ENCODE measurements around the gene FEM1B.

The FEM1B gene

DNA sequence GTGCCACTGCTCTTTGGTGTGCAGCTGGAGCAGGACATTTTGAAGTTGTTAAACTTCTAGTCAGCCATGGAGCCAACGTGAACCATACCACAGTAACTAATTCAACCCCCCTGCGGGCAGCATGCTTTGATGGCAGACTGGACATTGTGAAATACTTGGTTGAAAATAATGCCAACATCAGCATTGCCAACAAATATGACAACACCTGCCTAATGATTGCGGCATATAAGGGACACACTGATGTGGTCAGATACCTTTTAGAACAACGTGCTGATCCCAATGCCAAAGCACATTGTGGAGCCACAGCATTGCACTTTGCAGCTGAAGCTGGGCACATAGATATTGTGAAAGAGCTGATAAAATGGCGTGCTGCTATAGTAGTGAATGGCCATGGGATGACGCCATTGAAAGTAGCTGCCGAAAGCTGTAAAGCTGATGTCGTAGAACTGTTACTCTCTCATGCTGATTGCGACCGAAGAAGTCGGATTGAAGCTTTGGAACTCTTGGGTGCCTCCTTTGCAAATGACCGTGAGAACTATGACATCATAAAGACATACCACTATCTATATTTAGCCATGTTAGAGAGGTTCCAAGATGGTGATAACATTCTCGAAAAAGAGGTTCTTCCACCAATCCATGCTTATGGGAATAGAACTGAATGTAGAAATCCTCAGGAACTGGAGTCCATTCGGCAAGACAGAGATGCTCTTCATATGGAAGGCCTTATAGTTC lies 12.2 kb downstream of the FEM1B start:
- Histone ChIP-seq H3K4me3 (ENCODE audit: low read length) (no peak overlapping the region), H3K4me1 (ENCODE audit: insufficient read depth, low read length) (peaks cover 26% of the 10 kb centered on the region), H3K36me3 (ENCODE audit: insufficient read depth, low read depth, low read length) (peaks cover 57% of the 10 kb centered on the region)

DNA sequence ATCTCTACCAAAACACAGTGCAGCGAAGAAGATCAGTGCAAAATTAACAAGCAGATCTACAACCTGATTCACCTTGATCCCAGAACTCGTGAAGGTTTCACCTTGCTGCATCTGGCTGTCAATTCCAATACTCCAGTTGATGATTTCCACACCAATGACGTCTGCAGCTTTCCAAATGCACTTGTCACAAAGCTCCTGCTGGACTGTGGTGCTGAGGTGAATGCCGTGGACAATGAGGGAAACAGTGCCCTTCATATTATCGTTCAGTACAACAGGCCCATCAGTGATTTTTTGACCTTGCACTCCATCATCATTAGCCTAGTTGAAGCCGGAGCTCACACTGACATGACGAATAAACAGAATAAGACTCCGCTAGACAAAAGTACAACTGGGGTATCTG lies 13.2 kb downstream of the FEM1B start:
- peaks cover 50% of the 10 kb centered on the region for H3K36me3 ChIP-seq (ENCODE audit: insufficient read depth, low read depth, low read length)

More for the DNA sequence above, 12.2 kb downstream of the FEM1B start:
- no peaks in the 10 kb centered on the region for H3K27me3 ChIP-seq (ENCODE audit: insufficient read depth, low read length)
- no peak overlapping the region for H3K9ac ChIP-seq (ENCODE audit: low read depth, low read length)
- no peak overlapping the region for H3K27ac ChIP-seq (ENCODE audit: low read length)
- H3K9me3 ChIP-seq (ENCODE audit: insufficient read depth, low read depth, low read length) = no peaks in the 10 kb centered on the region

DNA sequence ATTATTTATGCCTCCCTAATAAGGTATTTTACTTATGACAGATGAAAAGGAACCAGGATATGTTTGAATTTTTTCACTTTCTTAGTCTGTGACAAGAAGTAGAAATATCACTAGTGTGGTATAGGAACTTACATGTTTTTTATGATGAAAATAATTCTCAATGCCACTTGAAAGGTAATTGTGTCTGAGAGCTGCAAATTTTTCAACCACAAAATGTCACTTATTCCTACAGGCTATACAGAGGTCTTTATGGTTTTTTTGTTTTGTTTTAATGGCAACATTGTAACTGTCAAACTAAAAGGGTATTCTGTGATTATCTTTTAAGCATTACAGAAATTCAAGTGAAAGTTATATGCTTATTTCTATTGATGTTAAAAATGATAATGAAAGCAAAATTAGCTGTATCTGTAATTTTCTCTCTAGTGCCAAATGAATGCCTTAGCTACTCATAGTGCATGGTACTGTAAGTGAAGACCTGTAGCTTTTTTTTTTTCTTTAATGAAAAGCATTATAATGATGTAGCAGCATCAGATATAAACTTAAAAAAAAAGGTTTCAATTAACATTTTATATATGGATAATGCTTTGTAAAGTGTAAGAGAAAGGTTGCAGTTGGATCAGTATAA lies 14.7 kb downstream of the FEM1B start:
- no peaks in the 10 kb centered on the region for H3K27me3 ChIP-seq (ENCODE audit: insufficient read depth, low read length)
- peaks cover 45% of the 10 kb centered on the region for H3K36me3 ChIP-seq (ENCODE audit: insufficient read depth, low read depth, low read length)
- H3K4me3 ChIP-seq (ENCODE audit: low read length) = no peak overlapping the region
- H3K9ac ChIP-seq (ENCODE audit: low read depth, low read length) = no peak overlapping the region
- peaks cover 12% of the 10 kb centered on the region; the same call in 1 of the 2 replicates for H3K4me1 ChIP-seq (ENCODE audit: insufficient read depth, low read length)
- no peak overlapping the region for H3K27ac ChIP-seq (ENCODE audit: low read length)
- H3K9me3 ChIP-seq (ENCODE audit: insufficient read depth, low read depth, low read length) = no peaks in the 10 kb centered on the region

More for the DNA sequence above, 13.2 kb downstream of the FEM1B start:
- Histone ChIP-seq H3K9ac (ENCODE audit: low read depth, low read length) (no peak overlapping the region), H3K4me3 (ENCODE audit: low read length) (no peak overlapping the region), H3K4me1 (ENCODE audit: insufficient read depth, low read length) (peaks cover 17% of the 10 kb centered on the region; the same call in 1 of the 2 replicates), H3K9me3 (ENCODE audit: insufficient read depth, low read depth, low read length) (no peaks in the 10 kb centered on the region), H3K27me3 (ENCODE audit: insufficient read depth, low read length) (no peaks in the 10 kb centered on the region), H3K27ac (ENCODE audit: low read length) (no peak overlapping the region)

DNA sequence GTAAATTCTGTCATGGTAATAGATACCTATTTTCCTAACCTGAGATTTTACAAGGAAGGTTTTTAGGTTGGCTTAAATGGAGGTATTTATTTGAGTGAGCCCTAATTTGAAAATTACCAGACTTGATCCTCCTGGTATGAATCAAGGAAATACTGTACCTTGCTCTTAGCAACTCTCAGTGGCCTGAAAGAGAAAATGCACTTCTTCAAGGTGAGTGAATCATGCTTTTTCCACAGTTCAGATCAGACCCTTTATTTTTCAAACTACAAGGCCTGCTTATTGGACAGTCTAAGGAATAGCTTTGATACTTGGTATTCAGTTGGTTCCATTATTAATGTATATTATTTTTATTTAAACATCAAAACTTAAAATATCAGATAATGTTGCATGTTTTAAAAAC lies 15.4 kb downstream of the FEM1B start:
- H3K9me3 ChIP-seq (ENCODE audit: insufficient read depth, low read depth, low read length) = no peaks in the 10 kb centered on the region

DNA sequence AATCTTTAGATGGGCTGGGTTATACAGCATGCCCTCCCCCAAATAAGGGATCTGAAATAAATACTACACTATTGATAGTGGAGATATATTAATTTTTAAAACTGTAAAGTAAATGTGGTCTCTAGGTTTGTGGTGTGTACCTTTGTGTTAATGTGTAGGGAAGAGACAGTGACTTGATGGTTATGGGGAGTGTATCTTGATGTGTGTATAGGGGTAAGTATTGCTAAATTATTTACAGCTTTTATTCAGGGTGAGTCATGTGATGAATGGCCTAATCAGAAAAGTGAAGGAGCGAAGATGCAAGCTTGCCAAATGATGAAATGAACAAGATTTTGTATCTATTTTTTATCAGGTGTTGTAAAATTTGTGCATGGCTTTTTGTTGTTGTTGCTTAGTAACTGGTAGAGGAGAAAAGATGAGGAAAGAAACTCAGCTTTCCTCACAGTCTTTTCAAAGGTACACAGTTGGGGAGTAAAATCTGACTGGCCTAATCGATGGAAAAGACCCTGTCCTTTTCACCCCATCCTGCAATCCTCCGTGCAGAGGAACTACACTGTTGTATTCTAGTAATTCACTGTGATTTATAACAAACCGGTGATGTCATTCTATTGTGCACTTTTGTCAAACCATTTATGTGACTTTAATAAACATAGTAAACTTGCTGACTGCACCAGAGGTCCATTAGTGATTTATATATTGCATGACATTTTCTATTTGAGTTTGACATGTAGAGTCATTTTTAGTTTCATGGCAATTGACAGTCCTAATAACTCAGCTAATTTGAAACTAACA lies 17.7 kb downstream of the FEM1B start:
- Histone ChIP-seq H3K27me3 (ENCODE audit: insufficient read depth, low read length) (no peaks in the 10 kb centered on the region), H3K36me3 (ENCODE audit: insufficient read depth, low read depth, low read length) (peaks cover 43% of the 10 kb centered on the region), H3K4me3 (ENCODE audit: low read length) (no peak overlapping the region), H3K27ac (ENCODE audit: low read length) (no peak overlapping the region), H3K9me3 (ENCODE audit: insufficient read depth, low read depth, low read length) (no peaks in the 10 kb centered on the region), H3K4me1 (ENCODE audit: insufficient read depth, low read length) (peaks cover 7% of the 10 kb centered on the region; the same call in 1 of the 2 replicates), H3K9ac (ENCODE audit: low read depth, low read length) (no peak overlapping the region)

More for the DNA sequence above, 15.4 kb downstream of the FEM1B start:
- peaks cover 12% of the 10 kb centered on the region; the same call in 1 of the 2 replicates for H3K4me1 ChIP-seq (ENCODE audit: insufficient read depth, low read length)
- no peak overlapping the region for H3K4me3 ChIP-seq (ENCODE audit: low read length)
- H3K27me3 ChIP-seq (ENCODE audit: insufficient read depth, low read length) = no peaks in the 10 kb centered on the region
- no peak overlapping the region for H3K9ac ChIP-seq (ENCODE audit: low read depth, low read length)
- H3K36me3 ChIP-seq (ENCODE audit: insufficient read depth, low read depth, low read length) = peaks cover 50% of the 10 kb centered on the region
- H3K27ac ChIP-seq (ENCODE audit: low read length) = no peak overlapping the region

DNA sequence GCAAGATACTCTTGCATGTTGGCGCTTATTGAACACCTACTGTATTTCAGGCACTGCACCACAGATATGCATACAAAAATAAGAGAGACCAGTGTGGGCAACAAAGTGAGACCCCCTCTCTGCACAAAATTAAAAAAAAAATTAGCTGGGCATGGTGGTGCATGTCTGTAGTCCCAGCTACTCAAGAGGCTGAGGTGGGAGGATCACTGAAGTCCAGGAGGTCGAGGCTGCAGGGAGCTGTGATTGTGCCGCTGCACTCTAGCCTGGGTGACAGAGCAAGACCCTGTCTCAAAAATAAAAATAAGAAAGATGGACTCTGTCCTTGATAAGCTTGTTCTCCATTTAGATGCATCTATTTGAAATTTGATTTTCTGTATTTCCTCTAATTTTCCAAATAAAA lies 20.8 kb downstream of the FEM1B start:
- Histone ChIP-seq H3K27ac (ENCODE audit: low read length) (no peak overlapping the region), H3K4me3 (ENCODE audit: low read length) (no peak overlapping the region), H3K36me3 (ENCODE audit: insufficient read depth, low read depth, low read length) (peaks cover 15% of the 10 kb centered on the region; the same call in 1 of the 2 replicates), H3K4me1 (ENCODE audit: insufficient read depth, low read length) (no peaks in the 10 kb centered on the region), H3K27me3 (ENCODE audit: insufficient read depth, low read length) (no peaks in the 10 kb centered on the region), H3K9me3 (ENCODE audit: insufficient read depth, low read depth, low read length) (no peaks in the 10 kb centered on the region), H3K9ac (ENCODE audit: low read depth, low read length) (no peak overlapping the region)

DNA sequence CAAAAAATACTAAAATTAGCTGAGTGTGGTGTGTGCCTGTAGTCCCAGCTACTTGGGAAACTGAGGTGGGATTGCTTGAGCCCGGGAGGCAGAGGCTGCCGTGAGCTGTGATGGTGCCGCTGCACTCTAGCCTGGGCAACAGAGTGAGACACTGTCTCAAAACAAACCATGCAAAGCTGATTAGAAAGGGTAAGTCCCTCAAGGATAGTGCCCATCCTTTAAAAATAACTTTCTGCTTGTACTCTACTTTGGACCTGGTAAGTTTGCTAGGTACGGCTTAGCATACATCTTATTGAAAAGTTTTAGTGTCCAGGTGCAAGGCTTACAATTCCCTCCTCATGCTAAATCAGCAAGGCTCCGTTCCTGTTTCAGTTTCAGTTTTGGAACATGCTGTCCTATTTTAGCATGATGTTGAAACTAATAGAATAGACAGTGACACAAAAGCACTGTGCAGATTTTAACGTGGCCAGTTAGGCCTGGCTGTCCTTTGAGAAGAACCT lies 21.4 kb downstream of the FEM1B start:
- H3K27me3 ChIP-seq (ENCODE audit: insufficient read depth, low read length) = no peaks in the 10 kb centered on the region
- H3K4me3 ChIP-seq (ENCODE audit: low read length) = no peak overlapping the region

DNA sequence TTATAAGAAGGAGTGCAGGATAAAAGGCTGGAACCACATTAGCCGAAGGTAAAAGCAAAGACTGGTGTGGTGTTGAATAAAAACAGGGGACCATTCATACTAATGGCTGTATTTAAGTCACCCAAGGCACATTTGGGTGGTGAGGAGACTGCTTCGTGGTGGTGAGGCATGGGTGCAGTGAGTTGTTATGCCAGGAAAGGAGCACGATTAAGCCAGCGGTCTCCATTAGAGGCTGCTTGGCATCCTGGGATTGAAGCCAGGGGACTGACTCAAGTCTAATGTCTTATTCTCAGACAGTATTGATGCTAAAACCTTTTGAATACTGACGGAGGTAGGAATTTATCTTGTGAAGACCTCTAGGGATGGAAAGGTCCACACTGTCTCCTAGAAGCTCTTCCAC lies 21.9 kb downstream of the FEM1B start:
- peaks cover 3% of the 10 kb centered on the region; the same call in 1 of the 2 replicates for H3K4me1 ChIP-seq (ENCODE audit: insufficient read depth, low read length)
- H3K27ac ChIP-seq (ENCODE audit: low read length) = no peak overlapping the region
- H3K9me3 ChIP-seq (ENCODE audit: insufficient read depth, low read depth, low read length) = no peaks in the 10 kb centered on the region
- H3K36me3 ChIP-seq (ENCODE audit: insufficient read depth, low read depth, low read length) = peaks cover 9% of the 10 kb centered on the region; the same call in 1 of the 2 replicates
- H3K27me3 ChIP-seq (ENCODE audit: insufficient read depth, low read length) = no peaks in the 10 kb centered on the region
- no peak overlapping the region for H3K4me3 ChIP-seq (ENCODE audit: low read length)
- no peak overlapping the region for H3K9ac ChIP-seq (ENCODE audit: low read depth, low read length)

More for the DNA sequence above, 21.4 kb downstream of the FEM1B start:
- no peak overlapping the region for H3K9ac ChIP-seq (ENCODE audit: low read depth, low read length)
- no peak overlapping the region for H3K27ac ChIP-seq (ENCODE audit: low read length)
- no peaks in the 10 kb centered on the region; the same call in 1 of the 2 replicates for H3K4me1 ChIP-seq (ENCODE audit: insufficient read depth, low read length)
- peaks cover 10% of the 10 kb centered on the region; the same call in 1 of the 2 replicates for H3K36me3 ChIP-seq (ENCODE audit: insufficient read depth, low read depth, low read length)
- no peaks in the 10 kb centered on the region for H3K9me3 ChIP-seq (ENCODE audit: insufficient read depth, low read depth, low read length)

DNA sequence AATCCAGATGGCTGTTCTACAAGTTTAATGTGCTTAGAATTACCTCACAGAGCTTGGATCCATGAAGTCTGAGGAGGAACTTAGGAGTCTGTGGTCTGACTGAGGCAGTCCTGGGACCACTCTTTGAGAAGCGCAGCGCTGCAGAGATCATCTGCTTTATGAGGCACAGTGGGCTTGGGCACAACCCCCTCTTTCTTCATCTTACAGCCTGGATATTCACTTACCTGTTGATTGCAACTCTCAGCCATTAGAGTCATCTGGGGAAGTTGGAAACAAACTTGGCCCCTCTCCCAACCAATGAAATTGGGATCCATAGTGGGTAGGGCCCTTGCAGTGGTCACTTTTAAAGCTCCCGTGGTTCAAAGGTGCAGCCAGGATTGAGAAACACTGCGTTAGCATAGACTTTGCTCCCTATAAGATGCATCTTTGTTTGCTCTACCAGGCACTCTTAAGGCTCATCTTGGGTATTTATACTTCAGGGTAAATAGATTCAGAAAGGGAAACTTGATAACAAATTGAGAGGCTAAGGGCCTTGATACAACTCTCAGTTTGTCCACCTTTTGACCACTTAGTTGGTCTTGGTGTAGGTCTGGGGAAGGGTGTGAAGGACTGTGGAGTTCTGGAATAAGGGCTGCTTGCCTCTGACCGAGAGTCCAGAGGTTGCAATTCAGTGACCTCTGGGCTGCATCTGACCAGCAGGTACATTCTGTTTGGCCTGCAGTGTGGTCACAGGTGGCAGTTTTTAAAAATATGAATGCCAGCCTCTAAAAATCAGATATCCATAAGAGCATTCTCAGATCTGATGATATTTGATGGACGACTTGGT lies 22.8 kb downstream of the FEM1B start:
- no peak overlapping the region for H3K27ac ChIP-seq (ENCODE audit: low read length)
- no peak overlapping the region for H3K4me3 ChIP-seq (ENCODE audit: low read length)
- no peaks in the 10 kb centered on the region for H3K27me3 ChIP-seq (ENCODE audit: insufficient read depth, low read length)
- H3K9me3 ChIP-seq (ENCODE audit: insufficient read depth, low read depth, low read length) = no peaks in the 10 kb centered on the region
- H3K4me1 ChIP-seq (ENCODE audit: insufficient read depth, low read length) = peaks cover 12% of the 10 kb centered on the region
- peaks cover 9% of the 10 kb centered on the region; the same call in 1 of the 2 replicates for H3K36me3 ChIP-seq (ENCODE audit: insufficient read depth, low read depth, low read length)
- no peak overlapping the region for H3K9ac ChIP-seq (ENCODE audit: low read depth, low read length)

DNA sequence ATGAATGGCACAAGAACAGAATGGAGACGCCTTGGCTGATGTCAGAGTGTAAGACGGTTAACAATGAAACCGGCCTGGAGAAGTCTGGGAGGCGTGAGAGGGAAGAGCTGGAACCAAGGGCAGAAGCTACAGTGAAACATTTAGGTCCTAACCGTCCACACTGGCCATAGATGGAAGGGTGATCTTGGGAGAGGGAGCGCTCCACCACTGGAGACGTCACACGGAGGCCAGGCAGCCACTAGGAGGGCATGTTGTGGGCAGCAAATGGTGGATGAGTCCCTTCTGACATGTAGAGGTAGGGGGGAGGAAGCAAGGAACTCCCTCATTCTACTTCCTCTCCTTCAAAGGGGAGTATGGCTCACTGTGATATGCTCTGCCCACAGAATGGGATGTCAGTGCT lies 23.8 kb downstream of the FEM1B start:
- Histone ChIP-seq H3K9me3 (ENCODE audit: insufficient read depth, low read depth, low read length) (no peaks in the 10 kb centered on the region), H3K27ac (ENCODE audit: low read length) (no peak overlapping the region), H3K4me3 (ENCODE audit: low read length) (no peak overlapping the region), H3K36me3 (ENCODE audit: insufficient read depth, low read depth, low read length) (peaks cover 9% of the 10 kb centered on the region; the same call in 1 of the 2 replicates), H3K9ac (ENCODE audit: low read depth, low read length) (no peak overlapping the region), H3K4me1 (ENCODE audit: insufficient read depth, low read length) (peaks cover 15% of the 10 kb centered on the region), H3K27me3 (ENCODE audit: insufficient read depth, low read length) (no peaks in the 10 kb centered on the region)

DNA sequence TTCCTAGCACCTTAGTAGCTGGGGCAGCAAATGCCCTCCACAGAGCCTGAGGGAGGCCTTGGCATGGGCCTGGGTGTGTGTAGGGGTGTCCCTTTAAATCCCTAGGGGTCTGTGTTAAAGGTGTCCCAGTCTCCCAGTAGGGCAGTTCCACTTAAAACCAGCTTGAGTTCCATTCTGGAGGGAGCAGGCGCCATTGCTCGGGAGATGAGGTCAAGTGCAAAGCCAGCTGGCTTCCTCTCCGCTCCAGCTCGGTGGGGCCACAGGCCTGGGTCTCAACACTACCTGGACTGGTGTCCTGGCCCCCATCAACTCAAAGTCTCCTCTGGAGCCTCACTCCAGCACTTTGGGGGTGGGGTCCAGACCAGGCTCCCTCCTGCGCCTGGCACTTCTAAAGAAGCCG lies 25.2 kb downstream of the FEM1B start:
- Histone ChIP-seq H3K36me3 (ENCODE audit: insufficient read depth, low read depth, low read length) (peaks cover 6% of the 10 kb centered on the region; the same call in 1 of the 2 replicates), H3K4me3 (ENCODE audit: low read length) (no peak overlapping the region), H3K27ac (ENCODE audit: low read length) (no peak overlapping the region), H3K9ac (ENCODE audit: low read depth, low read length) (no peak overlapping the region), H3K27me3 (ENCODE audit: insufficient read depth, low read length) (no peaks in the 10 kb centered on the region), H3K4me1 (ENCODE audit: insufficient read depth, low read length) (peaks cover 21% of the 10 kb centered on the region), H3K9me3 (ENCODE audit: insufficient read depth, low read depth, low read length) (no peaks in the 10 kb centered on the region)
